ENCODE results near the gene MSRB3. TPM values are rescaled to one million over a fixed set of nuclear protein-coding genes. Genes with fewer than 3 reads are reported as not detected.

Gene MSRB3
- total and polyA plus RNA-seq, 2 of the 8 experiments (the other 6 are each of a cell fraction or from before 2014, with no cell fraction given): 0.32 to 1.2 TPM

GRCh38 chr12:65372574-65372973, 94.1 kb downstream of the MSRB3 start:
- H3K56ac ChIP-seq (replicated peaks; ENCODE audit: insufficient read length, low read depth, low read length): no peak overlapping the region
- no peak overlapping the region for H2BK5ac ChIP-seq (ENCODE audit: low read depth, low read length)
- ChIA-PET CTCF (ENCODE audit: partially characterized antibody) (interaction anchor here (0.6 kb wide), 1 partner anchor 1996 kb away, joined by 4 read pairs; no protein-coding TSS in a partner anchor), POLR2A (ENCODE audit: partially characterized antibody) (no interaction called here)
- H4K5ac ChIP-seq (ENCODE audit: insufficient read length, low read depth, low read length): no peak overlapping the region
- no peak overlapping the region for H3K4ac ChIP-seq (replicated peaks; ENCODE audit: insufficient read length, low read depth, low read length)
- H3K23me2 ChIP-seq (ENCODE audit: low read depth, low read length): no peaks in the 10 kb centered on the region
- no peaks in the 10 kb centered on the region for H3K36me3 ChIP-seq (ENCODE audit: control insufficient read depth in 2 of 4, insufficient read depth in 4 of 4, low read length in 3 of 4)
- no peaks in the 10 kb centered on the region for H3K79me2 ChIP-seq (ENCODE audit: control insufficient read depth in 1 of 2, insufficient read depth in 2 of 2, low read length in 2 of 2)
- H2AK5ac ChIP-seq (ENCODE audit: low read depth, low read length): no peak overlapping the region
- no peak overlapping the region for H2BK12ac ChIP-seq (ENCODE audit: low read depth, low read length)
- DNase-seq (ENCODE audit: low read depth in 1 of 2, low spot score in 2 of 2): no peak
- H4K91ac ChIP-seq (replicated peaks; ENCODE audit: insufficient read length, low read length): no peak overlapping the region
- H4K8ac ChIP-seq (ENCODE audit: extremely low read depth, insufficient read depth, low read length): no peak overlapping the region
- FAIRE-seq: no peak
- no peaks in the 10 kb centered on the region for H4K20me1 ChIP-seq (replicated peaks in 1 of 2; ENCODE audit: control insufficient read depth in 1 of 2, insufficient read depth in 2 of 2, low read length in 2 of 2)
- no peak overlapping the region for H3K4me2 ChIP-seq (ENCODE audit: insufficient read depth in 1 of 2, low read depth in 2 of 2, low read length in 2 of 2)
- no peak overlapping the region for H2BK120ac ChIP-seq (replicated peaks; ENCODE audit: low read depth, low read length)
- H3K9ac ChIP-seq (replicated peaks in 1 of 4; ENCODE audit: extremely low read depth in 1 of 4, low read depth in 3 of 4, low read length in 3 of 4): no peak overlapping the region
- H2AFZ ChIP-seq (ENCODE audit: low read length): no peak overlapping the region
- no peak overlapping the region for H3K23ac ChIP-seq (ENCODE audit: insufficient read length)
- H3K79me1 ChIP-seq (ENCODE audit: low read depth, low read length): no peaks in the 10 kb centered on the region
- H3K14ac ChIP-seq (ENCODE audit: insufficient read length): no peak overlapping the region
- TF ChIP-seq RNF2 (IDR thresholded peaks at IDR 0.05; ENCODE audit: borderline replicate concordance, low read depth, low read length, missing control alignments, poor library complexity, severe bottlenecking) (no peak), HDAC2 (IDR thresholded peaks at IDR 0.05; ENCODE audit: borderline replicate concordance in 1 of 2, low read depth in 2 of 2, low read length in 2 of 2) (no peak), SIX5 (IDR thresholded peaks at IDR 0.05; ENCODE audit: low read depth, low read length) (no peak), BRCA1 (IDR thresholded peaks at IDR 0.05; ENCODE audit: low read depth, low read length) (no peak), SIRT6 (IDR thresholded peaks at IDR 0.05; ENCODE audit: low read length) (no peak)
- no peak overlapping the region for H2BK20ac ChIP-seq (ENCODE audit: low read length)
- H3K18ac ChIP-seq (ENCODE audit: extremely low read depth, low read length): no peak overlapping the region
- no peaks in the 10 kb centered on the region for H3K9me3 ChIP-seq (ENCODE audit: insufficient read depth in 2 of 2, low read depth in 1 of 2, low read length in 1 of 2)
- no peak overlapping the region for H3K4me3 ChIP-seq (ENCODE audit: extremely low read depth in 1 of 4, insufficient read depth in 2 of 4, low read depth in 3 of 4, low read length in 4 of 4)
- no peak overlapping the region for H3K27ac ChIP-seq (ENCODE audit: low read depth, low read length)
- H3K27me3 ChIP-seq (replicated peaks in 1 of 4; ENCODE audit: control insufficient read depth in 3 of 4, extremely low read depth in 1 of 4, insufficient read depth in 3 of 4, low read length in 3 of 4): no peaks in the 10 kb centered on the region
- no peak overlapping the region for H2BK15ac ChIP-seq (ENCODE audit: low read length)
- H3K4me1 ChIP-seq (replicated peaks in 1 of 4; ENCODE audit: control insufficient read depth in 3 of 4, insufficient read depth in 4 of 4, low read length in 3 of 4): no peaks in the 10 kb centered on the region
